RPMI8226 (cell line): ENCODE data around the gene KCNAB2.
"Not testable (repeated sequence)": the region's sequence is repeated elsewhere in the genome, so short reads cannot be mapped to it uniquely, and the experiment has no call there.

Experiments
- DNase-seq: peaks from one replicate; pipeline ENCODE4 v3.0.0-alpha.2; 2015

Gene KCNAB2

DNA sequence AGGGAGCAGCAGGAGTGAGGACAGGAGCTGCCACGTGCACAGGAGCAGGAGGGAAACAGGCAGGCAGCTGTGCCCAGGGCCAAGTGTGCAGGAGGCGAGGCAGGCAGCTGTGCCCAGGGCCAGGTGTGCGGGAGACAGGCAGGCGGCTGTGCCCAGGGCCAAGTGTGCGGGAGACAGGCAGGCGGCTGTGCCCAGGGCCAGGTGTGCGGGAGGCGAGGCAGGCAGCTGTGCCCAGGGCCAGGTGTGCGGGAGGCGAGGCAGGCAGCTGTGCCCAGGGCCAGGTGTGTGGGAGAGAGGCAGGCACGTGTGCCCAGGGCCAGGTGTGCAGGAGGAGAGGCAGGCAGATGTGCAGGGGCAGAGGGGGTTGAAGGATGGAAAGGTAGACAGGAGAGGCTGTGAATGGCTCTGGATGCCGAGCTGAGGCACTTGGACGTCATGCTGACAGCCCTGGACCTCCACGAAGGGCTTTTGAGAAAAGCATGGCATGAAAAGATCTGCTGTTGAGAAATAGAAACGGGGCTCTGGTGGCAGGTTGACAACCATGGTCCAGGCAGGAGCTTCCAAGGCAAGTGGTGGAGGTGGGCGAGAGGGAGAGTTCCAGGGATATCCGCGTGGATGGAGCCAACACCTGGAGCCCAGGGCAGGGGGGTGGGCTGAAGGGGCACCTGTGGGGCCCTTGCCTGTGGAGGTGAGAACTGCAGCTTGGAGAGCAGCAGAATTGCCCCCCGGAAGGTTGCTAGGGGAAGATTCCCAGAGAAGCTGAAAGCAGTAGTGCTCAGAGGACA, 34.3 kb upstream of the KCNAB2 start:
- DNase-seq = peak; percentile 21

GRCh38 chr1:6011946-6012258, 33.8 kb upstream of the KCNAB2 start:
- DNase-seq = no peak

DNA sequence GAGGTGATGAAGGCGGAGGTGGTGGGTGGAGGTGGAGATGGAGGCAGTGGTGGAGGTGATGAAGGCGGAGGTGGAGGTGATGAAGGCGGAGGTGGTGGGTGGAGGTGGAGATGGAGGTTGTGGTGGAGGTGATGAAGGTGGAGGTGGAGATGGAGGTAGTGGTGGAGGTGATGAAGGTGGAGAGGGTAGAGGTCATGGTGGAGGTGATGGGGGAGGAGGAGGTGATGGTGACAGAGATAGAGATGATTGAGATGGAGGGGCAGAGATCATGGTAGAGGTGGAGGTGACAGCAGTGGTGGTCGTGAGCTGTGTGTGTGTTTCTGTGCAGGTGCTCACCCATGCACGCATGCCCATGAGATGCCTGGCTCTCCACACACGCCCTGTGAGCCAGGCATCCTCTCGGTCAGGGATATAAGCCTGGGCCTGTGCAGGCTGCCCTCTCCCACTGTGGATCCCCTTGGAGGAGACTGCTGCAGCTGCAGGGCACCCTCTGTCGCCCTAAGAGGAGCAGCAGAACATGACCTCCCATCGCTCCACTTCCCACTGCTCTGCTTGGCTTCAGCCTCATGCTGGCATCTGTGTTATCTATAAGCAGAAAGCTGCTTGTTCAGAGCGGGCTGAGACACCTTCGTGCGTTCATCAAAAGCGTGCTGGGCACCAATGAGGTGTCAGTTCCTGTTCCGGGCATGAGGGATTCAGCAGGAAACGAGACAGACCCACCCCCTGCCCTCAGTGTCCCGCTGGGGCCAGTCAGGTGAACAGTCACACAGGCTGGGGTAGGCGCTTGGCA, 33.0 kb upstream of the KCNAB2 start:
- no peak for DNase-seq

- DNase-seq = no peak
Observed at GRCh38 chr1:6013491-6013890, 32.2 kb upstream of the KCNAB2 start.

DNA sequence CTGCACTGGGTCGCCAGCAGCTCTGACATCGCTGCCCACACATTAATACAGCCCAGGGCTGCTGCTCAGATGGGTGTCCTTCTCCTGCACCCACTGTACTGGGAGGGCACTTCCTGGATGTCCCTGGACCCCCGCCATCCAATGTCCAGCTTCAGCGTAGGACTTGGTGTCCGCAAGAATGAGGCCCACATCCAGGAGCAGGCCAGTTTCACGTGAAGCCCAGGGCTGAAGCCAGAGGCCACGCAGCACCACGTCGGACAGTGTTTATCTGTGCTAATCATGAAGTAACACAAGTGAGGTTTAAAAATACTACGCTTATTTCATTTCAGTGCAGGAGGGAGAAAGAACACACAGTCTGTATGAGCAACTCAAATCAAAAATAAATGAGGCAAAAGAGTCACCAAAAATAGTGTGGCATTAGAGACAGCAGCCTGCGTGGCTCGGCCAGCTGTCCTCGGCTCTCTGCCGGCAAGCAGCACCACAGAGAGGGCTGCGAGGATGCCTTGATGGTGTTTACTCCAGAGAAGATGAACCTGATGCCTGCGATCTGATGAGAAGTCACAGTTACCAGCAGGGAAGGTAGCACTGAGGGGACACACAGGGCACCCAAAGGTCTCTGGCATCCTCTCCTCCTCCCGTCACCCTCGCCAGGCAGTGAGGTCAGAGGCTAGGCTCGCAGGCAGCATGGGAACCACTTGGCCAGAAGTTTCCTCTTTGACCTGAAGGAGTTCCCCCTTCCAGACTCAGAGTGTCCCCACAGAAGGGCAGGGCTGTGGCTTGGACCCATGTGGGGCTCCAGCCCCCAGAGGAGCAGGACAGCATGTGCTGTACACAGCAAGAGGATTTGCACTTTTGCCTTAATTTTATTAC, 31.3 kb upstream of the KCNAB2 start:
- no peak for DNase-seq

- no peak for DNase-seq
Observed at GRCh38 chr1:6016191-6016865, 29.4 kb upstream of the KCNAB2 start.

DNA sequence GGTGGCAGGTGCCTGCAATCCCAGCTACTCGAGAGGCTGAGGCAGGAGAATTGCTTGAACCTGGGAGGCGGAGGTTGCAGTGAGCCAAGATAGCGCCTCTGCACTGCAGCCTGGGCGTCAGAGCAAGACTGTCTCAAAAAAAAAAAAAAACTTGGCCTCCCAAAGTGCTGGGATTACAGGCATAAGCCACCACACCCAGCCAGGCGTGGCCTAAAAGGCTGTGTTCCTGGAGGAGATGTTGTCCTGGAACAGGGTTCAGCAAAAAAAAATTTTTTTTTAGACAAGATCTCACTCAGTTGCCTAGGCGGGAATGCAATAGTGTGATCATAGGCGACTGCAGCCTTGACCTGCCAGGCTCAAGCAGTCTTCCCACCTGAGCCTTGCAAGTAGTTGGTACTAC, 28.0 kb upstream of the KCNAB2 start:
- DNase-seq = not testable (repeated sequence)

DNA sequence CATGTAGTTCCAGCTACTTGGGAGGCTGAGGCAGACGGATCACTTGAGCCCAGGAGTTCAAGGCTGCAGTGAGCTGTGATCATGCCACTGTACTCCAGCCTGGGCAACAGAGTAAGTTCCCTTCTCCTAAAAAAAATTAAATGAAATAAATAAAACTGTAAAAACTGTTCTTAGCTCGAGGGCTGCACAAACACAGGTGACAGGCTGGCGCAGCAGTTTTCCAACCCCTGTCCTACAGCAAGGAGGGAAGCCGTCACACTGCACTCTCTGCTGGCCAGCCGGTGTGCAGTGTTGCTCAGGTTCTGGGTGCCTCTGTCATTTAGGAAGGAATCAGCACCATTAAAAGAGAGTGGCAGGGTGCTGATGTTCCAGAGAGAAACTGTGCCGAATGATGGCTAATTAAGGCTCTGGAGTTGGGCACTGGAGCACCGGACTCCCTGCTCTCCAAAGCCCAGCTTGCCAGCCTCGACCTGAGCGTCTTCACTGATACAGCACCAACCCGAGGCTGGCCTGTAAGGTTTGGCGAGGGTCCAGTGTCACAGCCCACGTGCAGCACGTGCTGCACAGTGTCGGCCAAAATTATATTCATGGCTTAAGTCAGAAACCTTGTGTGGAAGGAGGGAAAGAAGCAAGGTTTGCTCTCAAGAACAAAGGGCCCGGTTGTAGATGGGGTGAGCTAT, 26.4 kb upstream of the KCNAB2 start:
- DNase-seq = no peak

DNA sequence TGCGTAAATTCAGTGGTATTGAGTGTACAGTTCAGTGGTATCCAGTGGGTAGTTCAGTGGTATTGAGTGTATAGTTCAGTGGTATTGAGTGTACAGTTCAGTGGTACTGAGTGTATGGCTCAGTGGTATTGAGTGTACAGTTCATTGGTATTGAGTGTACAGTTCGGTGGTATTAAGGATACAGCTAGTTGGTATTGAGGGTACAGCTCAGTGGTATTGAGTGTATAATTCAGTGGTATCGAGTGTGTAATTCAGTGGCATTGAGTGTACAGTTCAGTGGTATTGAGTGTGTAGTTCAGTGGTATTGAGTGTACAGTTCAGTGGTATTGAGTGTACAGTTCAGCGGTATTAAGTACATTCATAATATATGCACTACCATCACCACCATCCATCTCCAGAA, 23.5 kb upstream of the KCNAB2 start:
- no peak for DNase-seq

GRCh38 chr1:6023346-6023745, 22.3 kb upstream of the KCNAB2 start:
- DNase-seq = no peak

DNA sequence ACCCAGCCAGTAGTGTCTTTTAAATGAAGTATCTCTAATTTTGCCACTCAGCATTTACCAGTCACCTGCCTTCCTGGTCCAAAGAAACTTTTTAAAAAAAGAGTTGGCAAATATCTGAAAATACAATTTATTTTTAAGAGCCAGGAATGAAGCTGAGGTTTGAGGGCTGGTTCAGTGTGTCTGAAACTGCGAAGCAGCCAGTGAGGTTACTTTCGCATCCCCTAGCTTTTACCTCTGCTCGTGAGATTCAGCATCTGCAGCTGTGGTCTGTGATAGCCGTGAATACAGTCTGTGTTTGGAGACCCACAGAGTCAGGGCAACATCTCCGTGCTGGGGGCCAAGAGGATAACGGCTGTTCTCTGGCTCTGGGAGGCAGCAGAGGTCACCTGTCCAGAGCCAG, 21.3 kb upstream of the KCNAB2 start:
- peak; percentile 89 for DNase-seq

DNA sequence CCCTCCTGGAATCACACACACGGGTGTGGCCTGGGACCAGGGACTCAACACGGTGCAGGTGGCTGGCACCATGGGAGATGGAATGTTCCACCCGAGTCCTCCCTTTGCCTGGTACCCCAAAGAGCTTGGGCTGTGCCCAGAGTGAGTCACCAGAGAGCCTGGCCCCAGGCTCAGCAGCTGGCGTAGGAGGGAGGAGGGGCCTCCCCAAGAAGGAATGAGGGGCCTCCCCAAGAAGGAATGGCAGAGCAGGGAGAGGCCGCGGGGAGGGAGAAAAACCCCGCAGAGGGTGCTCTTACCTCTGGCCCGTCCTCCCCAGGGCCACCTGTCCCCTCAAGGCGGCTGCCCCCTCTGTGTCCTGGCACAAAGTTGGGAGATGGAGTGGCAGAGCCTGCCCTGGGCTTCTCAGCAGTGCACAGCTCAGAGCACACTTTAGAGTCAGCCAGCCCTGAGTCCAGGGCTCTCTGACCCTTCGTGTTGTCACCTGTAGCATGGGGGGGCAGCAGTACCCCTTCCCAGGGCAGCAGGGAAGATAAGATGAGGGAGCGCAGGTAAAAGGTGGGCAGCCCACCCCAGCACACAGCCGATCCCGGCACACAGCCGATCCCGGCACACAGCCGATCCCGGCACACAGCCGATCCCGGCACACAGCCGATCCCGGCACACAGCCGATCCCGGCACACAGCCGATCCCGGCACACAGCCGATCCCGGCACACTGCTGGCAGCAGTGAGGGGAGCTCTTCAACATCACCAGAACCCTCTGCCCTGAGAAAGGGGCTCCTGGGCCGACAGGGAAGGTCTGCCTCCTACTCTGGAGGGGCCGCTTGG, 20.2 kb upstream of the KCNAB2 start:
- DNase-seq = peak; percentile 61

DNA sequence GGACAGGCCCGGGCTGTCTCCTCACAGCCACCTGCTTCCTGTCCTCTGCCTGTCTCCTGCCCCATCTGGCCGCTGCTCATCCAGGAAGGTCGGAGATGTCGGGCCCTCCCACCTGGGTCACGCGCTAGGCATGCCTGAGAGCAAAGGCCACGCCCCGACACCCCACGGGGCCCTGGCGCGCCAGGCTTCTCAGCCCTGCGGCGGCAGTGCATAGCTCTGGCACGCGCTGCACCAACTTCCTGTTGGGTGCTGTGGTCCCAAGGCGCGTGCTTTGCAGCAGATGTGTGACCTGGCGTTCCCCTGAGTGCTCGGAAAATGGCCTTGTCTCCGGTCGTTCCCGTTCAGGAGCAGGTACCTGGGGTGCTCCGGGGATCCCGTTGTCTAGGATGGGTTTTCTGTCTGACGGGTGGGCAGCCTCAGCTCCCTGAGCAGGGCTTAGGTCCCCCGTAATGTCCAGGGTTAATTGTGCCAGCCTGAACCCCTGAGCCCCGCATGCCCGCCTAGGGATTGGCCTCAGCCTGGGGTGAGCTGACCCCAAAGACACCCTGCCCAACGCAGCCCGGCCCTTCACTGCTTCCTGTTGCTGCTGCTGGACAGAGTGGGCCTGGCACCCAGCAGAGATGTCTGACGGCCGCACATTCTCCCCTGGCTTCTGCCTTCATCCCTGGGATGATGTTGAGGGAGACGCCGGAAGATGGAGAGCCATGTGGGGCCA, 19.4 kb upstream of the KCNAB2 start:
- peak; percentile 100 for DNase-seq

- no peak for DNase-seq
Observed at GRCh38 chr1:6027591-6027990, 18.1 kb upstream of the KCNAB2 start.

DNA sequence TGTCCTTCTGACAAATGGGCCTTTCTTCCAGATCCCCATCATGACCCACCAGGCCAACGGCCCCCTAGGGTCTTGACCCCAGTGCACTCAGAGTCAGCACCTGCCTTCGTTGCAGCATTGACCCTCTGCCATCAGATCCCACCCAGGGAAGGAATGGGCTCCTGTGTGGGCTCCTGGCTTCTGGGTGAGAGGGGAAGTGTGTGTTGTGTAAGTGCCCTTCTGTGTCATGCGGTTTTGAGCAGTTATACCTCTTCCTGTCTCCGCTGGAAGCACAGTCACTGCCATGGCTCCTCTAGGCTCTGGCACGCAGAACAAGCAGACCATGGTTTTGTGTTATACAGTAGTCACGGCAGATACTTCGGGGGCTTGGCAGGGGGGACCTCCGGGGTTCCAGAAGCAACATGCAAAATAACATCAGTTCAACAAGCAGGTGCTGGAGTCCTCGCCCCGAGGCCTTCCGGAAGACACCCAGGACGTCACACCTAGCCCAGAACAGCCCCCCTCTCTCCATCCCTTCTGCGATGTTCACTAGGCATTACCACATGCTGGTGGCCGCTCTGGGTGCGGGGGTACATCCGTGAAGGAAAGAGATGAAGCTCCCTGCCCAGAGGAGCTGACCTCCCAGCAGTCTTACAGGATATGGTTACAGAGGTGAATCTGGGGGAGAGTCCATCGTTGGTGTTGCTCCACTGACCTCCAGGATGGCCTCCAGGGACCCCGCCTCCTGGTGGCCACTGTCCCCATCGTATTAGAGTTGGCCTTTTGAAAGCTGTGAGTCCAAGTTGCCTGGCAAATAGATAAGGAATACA, 17.4 kb upstream of the KCNAB2 start:
- no peak for DNase-seq

DNA sequence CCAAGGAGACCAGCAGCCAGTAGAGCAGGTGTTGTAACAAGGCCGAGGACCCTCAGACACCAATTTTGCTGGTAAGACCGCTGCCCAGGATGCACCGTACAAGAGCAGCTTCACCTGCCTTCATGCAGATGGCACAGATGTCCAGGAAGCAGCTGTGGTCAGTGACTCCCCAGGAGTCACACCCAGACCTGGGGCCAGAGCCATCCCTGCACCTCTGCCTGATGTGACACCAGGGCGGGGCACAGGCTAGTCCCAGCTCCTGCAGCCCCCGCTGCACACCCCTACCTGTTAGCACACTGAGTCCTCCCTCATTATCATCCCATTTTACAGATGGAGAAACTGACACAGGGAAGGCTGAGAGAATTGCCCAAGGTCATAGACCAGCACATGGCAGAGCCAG, 16.3 kb upstream of the KCNAB2 start:
- DNase-seq = no peak

DNA sequence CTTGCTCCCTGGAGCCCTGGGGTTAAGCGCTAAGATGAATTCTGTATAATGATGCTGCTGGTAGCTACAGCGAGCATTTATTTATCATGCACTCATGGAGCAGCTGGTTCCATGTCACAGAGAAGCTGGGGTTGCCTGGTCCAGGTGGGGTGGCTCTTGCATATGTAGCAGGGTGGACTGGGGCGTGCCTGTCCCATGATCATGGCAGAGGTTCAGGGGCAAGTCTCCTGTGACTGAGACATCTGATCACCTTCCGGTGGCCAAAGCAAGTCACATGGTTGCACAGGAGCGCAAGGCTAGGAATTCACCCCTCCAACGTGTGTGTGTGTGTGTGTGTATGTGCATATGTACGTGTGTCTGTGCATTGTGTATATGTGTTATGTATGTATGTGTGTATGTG, 15.6 kb upstream of the KCNAB2 start:
- DNase-seq = no peak

GRCh38 chr1:6030547-6031261, 15.0 kb upstream of the KCNAB2 start:
- no peak for DNase-seq

- DNase-seq = no peak
Observed at GRCh38 chr1:6033124-6033523, 12.6 kb upstream of the KCNAB2 start.
